ENCODE measurements around the gene MXRA7.

GRCh38 chr17:76735006-76735405 is 24.2 kb upstream of the MXRA7 start:
- TF ChIP-seq, protein P1, sequence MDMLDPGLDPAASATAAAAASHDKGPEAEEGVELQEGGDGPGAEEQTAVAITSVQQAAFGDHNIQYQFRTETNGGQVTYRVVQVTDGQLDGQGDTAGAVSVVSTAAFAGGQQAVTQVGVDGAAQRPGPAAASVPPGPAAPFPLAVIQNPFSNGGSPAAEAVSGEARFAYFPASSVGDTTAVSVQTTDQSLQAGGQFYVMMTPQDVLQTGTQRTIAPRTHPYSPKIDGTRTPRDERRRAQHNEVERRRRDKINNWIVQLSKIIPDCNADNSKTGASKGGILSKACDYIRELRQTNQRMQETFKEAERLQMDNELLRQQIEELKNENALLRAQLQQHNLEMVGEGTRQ (IDR thresholded peaks at IDR 0.05; ENCODE audit: low read depth, low read length) = no peak
- TF ChIP-seq FOS (IDR thresholded peaks at IDR 0.05; ENCODE audit: low read depth, low read length) = no peak
- TF ChIP-seq, protein P2, sequence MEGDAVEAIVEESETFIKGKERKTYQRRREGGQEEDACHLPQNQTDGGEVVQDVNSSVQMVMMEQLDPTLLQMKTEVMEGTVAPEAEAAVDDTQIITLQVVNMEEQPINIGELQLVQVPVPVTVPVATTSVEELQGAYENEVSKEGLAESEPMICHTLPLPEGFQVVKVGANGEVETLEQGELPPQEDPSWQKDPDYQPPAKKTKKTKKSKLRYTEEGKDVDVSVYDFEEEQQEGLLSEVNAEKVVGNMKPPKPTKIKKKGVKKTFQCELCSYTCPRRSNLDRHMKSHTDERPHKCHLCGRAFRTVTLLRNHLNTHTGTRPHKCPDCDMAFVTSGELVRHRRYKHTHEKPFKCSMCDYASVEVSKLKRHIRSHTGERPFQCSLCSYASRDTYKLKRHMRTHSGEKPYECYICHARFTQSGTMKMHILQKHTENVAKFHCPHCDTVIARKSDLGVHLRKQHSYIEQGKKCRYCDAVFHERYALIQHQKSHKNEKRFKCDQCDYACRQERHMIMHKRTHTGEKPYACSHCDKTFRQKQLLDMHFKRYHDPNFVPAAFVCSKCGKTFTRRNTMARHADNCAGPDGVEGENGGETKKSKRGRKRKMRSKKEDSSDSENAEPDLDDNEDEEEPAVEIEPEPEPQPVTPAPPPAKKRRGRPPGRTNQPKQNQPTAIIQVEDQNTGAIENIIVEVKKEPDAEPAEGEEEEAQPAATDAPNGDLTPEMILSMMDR (conservative IDR thresholded peaks at IDR 0.05; ENCODE audit: low read depth, low read length) = no peak
- TF ChIP-seq CHD1 (IDR thresholded peaks at IDR 0.05; ENCODE audit: low read depth, low read length) = no peak
- no peak for TF ChIP-seq CEBPB (IDR thresholded peaks at IDR 0.05; ENCODE audit: low read depth, low read length)
- TF ChIP-seq POLR2A (IDR thresholded peaks at IDR 0.05; ENCODE audit: low read depth, low read length) = no peak
- no peak for TF ChIP-seq SMC3 (IDR thresholded peaks at IDR 0.05; ENCODE audit: low read depth, low read length)
- TF ChIP-seq BHLHE40 (IDR thresholded peaks at IDR 0.05; ENCODE audit: low read depth, low read length) = no peak
- TF ChIP-seq RCOR1 (IDR thresholded peaks at IDR 0.05; ENCODE audit: insufficient replicate concordance, low read length) = no peak
- TF ChIP-seq MAFK (IDR thresholded peaks at IDR 0.05; ENCODE audit: low read depth, low read length) = no peak
- TF ChIP-seq MXI1 (IDR thresholded peaks at IDR 0.05; ENCODE audit: borderline replicate concordance, low read depth, low read length) = peak; percentile 62; the same call in 1 of the 2 replicates

Data from IMR-90 (cell line).